GM23338 (cell line): ENCODE results near the gene TNNI2. TPM values are rescaled to one million over a fixed set of nuclear protein-coding genes. Genes with fewer than 3 reads are reported as not detected.

Experiments
- ATAC-seq: fragments of 200-7000 bp; cut with Tn5 transposase; 3 replicates; pipeline ENCODE4 v1.9.1; 2020
- DNase-seq: peaks from one replicate; pipeline ENCODE4 v3.0.0-alpha.2; 2015; ENCODE audit warnings: low spot score
- H2AFZ ChIP-seq: fragments of 200-600 bp; sonication (generic); 2 replicates; pipeline ENCODE4 v1.8.0; 2016; ENCODE audit warnings: antibody characterized with exemption, mild to moderate bottlenecking, moderate library complexity
- H3F3A ChIP-seq: fragments of 200-600 bp; sonication (generic); replicated peaks from 2 replicates; pipeline ENCODE4 v1.8.0; 2017; ENCODE audit warnings: antibody characterized with exemption, mixed run types, low read depth
- H3K27ac ChIP-seq: fragments of 200-600 bp; sonication (generic); 2 replicates; pipeline ENCODE4 v1.6.1; 2016; ENCODE audit warnings: low read depth
- H3K27me3 ChIP-seq: fragments of 200-600 bp; sonication (generic); 2 replicates; pipeline ENCODE4 v1.8.0; 2016; ENCODE audit warnings: mild to moderate bottlenecking, mixed run types, moderate library complexity; ENCODE audit not compliant: insufficient read depth
- H3K36me3 ChIP-seq: fragments of 200-600 bp; sonication (generic); 2 replicates; pipeline ENCODE4 v1.8.0; 2016; ENCODE audit warnings: mild to moderate bottlenecking; ENCODE audit not compliant: insufficient read depth
- H3K4me1 ChIP-seq: fragments of 200-600 bp; sonication (generic); 2 replicates; pipeline ENCODE4 v1.8.0; 2016; ENCODE audit warnings: mild to moderate bottlenecking, moderate library complexity; ENCODE audit not compliant: insufficient read depth
- H3K4me2 ChIP-seq: fragments of 200-600 bp; sonication (generic); 2 replicates; pipeline ENCODE4 v1.7.1; 2017; ENCODE audit warnings: mixed run types
- H3K4me3 ChIP-seq: fragments of 200-600 bp; sonication (generic); 2 replicates; pipeline ENCODE4 v1.6.1; 2016; ENCODE audit warnings: mixed run types
- H3K79me2 ChIP-seq: fragments of 200-600 bp; sonication (generic); replicated peaks from 2 replicates; pipeline ENCODE4 v1.8.0; 2017; ENCODE audit warnings: mild to moderate bottlenecking; ENCODE audit not compliant: insufficient read depth
- H3K9me2 ChIP-seq: fragments of 200-600 bp; sonication (generic); 2 replicates; pipeline ENCODE4 v1.8.0; 2017; ENCODE audit not compliant: insufficient read depth
- H4K20me1 ChIP-seq: fragments of 200-600 bp; sonication (generic); replicated peaks from 2 replicates; pipeline ENCODE4 v1.8.0; 2017; ENCODE audit warnings: mild to moderate bottlenecking; ENCODE audit not compliant: insufficient read depth
- H3K27ac Mint-ChIP-seq: 2 replicates; pipeline ENCODE4 v1.8.0; 2020; ENCODE audit warnings: inconsistent platforms, mild to moderate bottlenecking, moderate library complexity, mixed read lengths
- H3K27me3 Mint-ChIP-seq: 3 replicates; pipeline ENCODE4 v1.8.0; 2022; ENCODE audit warnings: low read depth, mild to moderate bottlenecking, moderate library complexity, mixed read lengths, inconsistent platforms; ENCODE audit not compliant: insufficient read depth, poor library complexity
- H3K36me3 Mint-ChIP-seq: 3 replicates; pipeline ENCODE4 v1.8.0; 2021; ENCODE audit warnings: low read depth, mild to moderate bottlenecking, inconsistent platforms, moderate library complexity, mixed read lengths
- H3K4me1 Mint-ChIP-seq: 3 replicates; pipeline ENCODE4 v1.8.0; 2020; ENCODE audit warnings: mild to moderate bottlenecking, inconsistent platforms, mixed read lengths
- H3K4me3 Mint-ChIP-seq: 3 replicates; pipeline ENCODE4 v1.8.0; 2021; ENCODE audit warnings: moderate library complexity, mild to moderate bottlenecking, inconsistent platforms, mixed read lengths
- H3K9me3 Mint-ChIP-seq: 3 replicates; pipeline ENCODE4 v1.8.0; 2020; ENCODE audit warnings: moderate library complexity, mild to moderate bottlenecking, inconsistent platforms, mixed read lengths
- CREB1 ChIP-seq: fragments of 250-450 bp; sonication (Bioruptor Pico); IDR thresholded peaks from 2 replicates; pipeline ENCODE4 v1.5.0; 2020; ENCODE audit warnings: low read depth, mild to moderate bottlenecking, moderate library complexity
- ETS1 ChIP-seq: IDR thresholded peaks from 2 replicates; pipeline ENCODE4 v1.6.1; 2016; ENCODE audit warnings: antibody characterized with exemption
- EZH2 ChIP-seq: fragments of 200-600 bp; sonication (generic); IDR thresholded peaks from one replicate; pipeline ENCODE4 v1.8.0; 2017; ENCODE audit warnings: antibody characterized with exemption, mild to moderate bottlenecking, low read depth; ENCODE audit not compliant: unreplicated experiment
- EZH2phosphoT487 ChIP-seq: fragments of 200-600 bp; sonication (generic); IDR thresholded peaks from one replicate; pipeline ENCODE4 v1.8.1; 2018; ENCODE audit warnings: antibody characterized with exemption; ENCODE audit not compliant: unreplicated experiment
- JUNB ChIP-seq: IDR thresholded peaks from one replicate; pipeline ENCODE4 v1.6.1; 2016; ENCODE audit warnings: antibody characterized with exemption; ENCODE audit not compliant: unreplicated experiment
- POLR2AphosphoS5 ChIP-seq: IDR thresholded peaks from 2 replicates; pipeline ENCODE4 v1.6.1; 2016; ENCODE audit warnings: antibody characterized with exemption, low read depth
- REST ChIP-seq: IDR thresholded peaks from one replicate; pipeline ENCODE4 v1.6.1; 2018; ENCODE audit warnings: antibody characterized with exemption; ENCODE audit not compliant: unreplicated experiment
- ZNF114 ChIP-seq: fragments of 250-450 bp; sonication (Bioruptor Pico); IDR thresholded peaks from 2 replicates; pipeline ENCODE4 v1.5.0; 2020; ENCODE audit warnings: mild to moderate bottlenecking, moderate library complexity
- ZNF331 ChIP-seq: fragments of 250-450 bp; sonication (Bioruptor Pico); IDR thresholded peaks from 2 replicates; pipeline ENCODE4 v1.5.0; 2020; ENCODE audit warnings: low read depth, mild to moderate bottlenecking, moderate library complexity
- ZNF462 ChIP-seq: fragments of 250-450 bp; sonication (Bioruptor Pico); IDR thresholded peaks from 2 replicates; pipeline ENCODE4 v1.5.0; 2020; ENCODE audit warnings: mild to moderate bottlenecking, moderate library complexity
- polyA plus RNA-seq: library from polyadenylated mRNA; unstranded; fragments of >200 nt; fragmentation: Nextera tagmentation; extraction: Ambion mirVana; gene quantifications from 2 replicates; pipeline ENCODE4 v1.2.1, GENCODE V29; 2016
- total RNA-seq: library from RNA; depleted of rRNA; stranded (reverse); fragments of >200 nt; shearing (Covaris generic); gene quantifications from 2 replicates; pipeline ENCODE4 v1.2.3, GENCODE V29; 2014
- TF ChIP-seq, protein P1 (sequence below), 2 experiments: fragments of 200-600 bp in 1 of 2; sonication (generic) in 1 of 2; conservative IDR thresholded peaks; 2 replicates each; pipeline versions ENCODE4 v1.5.1 to v1.6.1; 2016 to 2017; ENCODE audit warnings: antibody characterized with exemption in 2 of 2, low read depth in 2 of 2, mild to moderate bottlenecking in 2 of 2, moderate library complexity in 1 of 2

The TNNI2 gene
- total and polyA plus RNA-seq, 2 experiments from 2014 or later: not detected

DNA sequence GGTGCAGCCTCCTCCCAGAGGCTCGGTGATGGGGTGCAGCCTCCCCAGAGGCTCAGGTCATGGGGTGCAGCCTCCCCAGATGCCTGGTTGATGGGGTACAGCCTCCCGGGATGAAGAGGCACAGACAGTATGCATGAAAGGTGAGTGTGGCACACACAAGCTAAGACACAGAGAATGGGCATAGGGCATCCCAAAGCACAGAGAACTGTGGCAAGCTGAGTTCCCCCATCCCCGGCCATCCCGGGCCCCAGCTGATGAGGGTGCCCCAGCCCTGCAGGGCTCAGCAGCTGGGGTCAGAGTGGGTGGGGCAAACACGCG lies 8.8 kb upstream of the TNNI2 start:
- ATAC-seq: no peak
- H3K4me3 Mint-ChIP-seq: no peak overlapping the region

More for the DNA sequence above, 8.8 kb upstream of the TNNI2 start:
- no peak overlapping the region for H3K4me2 ChIP-seq
- DNase-seq: no peak
- no peaks in the 10 kb centered on the region for H3K36me3 Mint-ChIP-seq
- H3K4me3 ChIP-seq: no peak overlapping the region
- H3K9me3 Mint-ChIP-seq: no peaks in the 10 kb centered on the region
- no peak overlapping the region for H3K27ac Mint-ChIP-seq
- TF ChIP-seq, protein P1, sequence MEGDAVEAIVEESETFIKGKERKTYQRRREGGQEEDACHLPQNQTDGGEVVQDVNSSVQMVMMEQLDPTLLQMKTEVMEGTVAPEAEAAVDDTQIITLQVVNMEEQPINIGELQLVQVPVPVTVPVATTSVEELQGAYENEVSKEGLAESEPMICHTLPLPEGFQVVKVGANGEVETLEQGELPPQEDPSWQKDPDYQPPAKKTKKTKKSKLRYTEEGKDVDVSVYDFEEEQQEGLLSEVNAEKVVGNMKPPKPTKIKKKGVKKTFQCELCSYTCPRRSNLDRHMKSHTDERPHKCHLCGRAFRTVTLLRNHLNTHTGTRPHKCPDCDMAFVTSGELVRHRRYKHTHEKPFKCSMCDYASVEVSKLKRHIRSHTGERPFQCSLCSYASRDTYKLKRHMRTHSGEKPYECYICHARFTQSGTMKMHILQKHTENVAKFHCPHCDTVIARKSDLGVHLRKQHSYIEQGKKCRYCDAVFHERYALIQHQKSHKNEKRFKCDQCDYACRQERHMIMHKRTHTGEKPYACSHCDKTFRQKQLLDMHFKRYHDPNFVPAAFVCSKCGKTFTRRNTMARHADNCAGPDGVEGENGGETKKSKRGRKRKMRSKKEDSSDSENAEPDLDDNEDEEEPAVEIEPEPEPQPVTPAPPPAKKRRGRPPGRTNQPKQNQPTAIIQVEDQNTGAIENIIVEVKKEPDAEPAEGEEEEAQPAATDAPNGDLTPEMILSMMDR (conservative IDR thresholded peaks at IDR 0.05; ENCODE audit: low read depth in 2 of 2): no peak
- TF ChIP-seq POLR2AphosphoS5 (no peak), EZH2phosphoT487 (no peak), EZH2 (no peak), ZNF331 (CRISPR knock-in tag) (no peak), CREB1 (no peak), ZNF462 (no peak), JUNB (no peak), ETS1 (no peak), REST (no peak), ZNF114 (CRISPR knock-in tag) (no peak)
- H3K27me3 Mint-ChIP-seq: peaks cover 17% of the 10 kb centered on the region
- H3K27me3 ChIP-seq: no peaks in the 10 kb centered on the region
- no peak overlapping the region for H2AFZ ChIP-seq
- H3K27ac ChIP-seq: no peak overlapping the region
- no peaks in the 10 kb centered on the region for H3F3A ChIP-seq
- no peaks in the 10 kb centered on the region; the same call in 1 of the 2 replicates for H3K4me1 ChIP-seq
- H3K79me2 ChIP-seq: no peaks in the 10 kb centered on the region
- no peaks in the 10 kb centered on the region for H4K20me1 ChIP-seq
- H3K9me2 ChIP-seq: no peaks in the 10 kb centered on the region
- H3K36me3 ChIP-seq: no peaks in the 10 kb centered on the region
- H3K4me1 Mint-ChIP-seq: peaks cover 5% of the 10 kb centered on the region; the same call in 1 of the 3 replicates
